ENCODE data around the gene MT1B. TPM values are rescaled to one million over a fixed set of nuclear protein-coding genes. Genes with fewer than 3 reads are reported as not detected.

The MT1B gene
- total RNA-seq, 1 donor, result not detected

DNA sequence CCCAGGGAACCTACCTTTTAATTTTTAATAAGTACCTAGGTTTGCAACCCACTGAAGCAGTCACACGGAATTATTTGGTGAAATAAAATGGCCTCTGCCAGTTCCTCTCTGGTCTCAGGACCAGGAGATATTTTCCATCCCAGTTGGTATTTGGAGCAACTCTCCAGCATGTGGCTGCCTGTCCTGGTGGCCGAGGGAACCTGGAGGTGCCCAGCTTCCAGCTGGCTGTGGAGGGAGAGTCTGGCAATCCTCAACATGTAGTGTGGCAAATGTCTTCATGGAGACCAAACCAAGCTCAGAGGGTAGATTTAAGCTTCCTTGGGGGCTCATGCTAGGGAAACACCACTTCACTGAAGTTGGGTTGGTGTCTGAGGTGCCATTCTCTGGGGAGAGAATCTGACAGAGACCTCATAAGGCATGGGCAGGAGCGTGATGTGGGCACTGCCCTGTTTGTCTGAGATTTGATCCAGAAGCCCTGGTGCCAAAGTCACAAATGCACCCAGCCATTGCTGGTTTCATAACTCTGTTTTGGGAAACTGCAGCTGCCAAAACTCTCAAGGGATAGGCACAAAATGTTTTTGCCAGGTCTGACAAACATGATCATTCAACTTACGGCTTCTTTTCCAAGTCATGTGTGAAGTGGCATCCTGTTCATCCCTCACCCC is 33.4 kb downstream of the MT1B start:
- Histone ChIP-seq H3K36me3 (ENCODE audit: insufficient read depth, low read length) (no peaks in the 10 kb centered on the region), H3K27me3 (ENCODE audit: insufficient read depth, low read length) (no peaks in the 10 kb centered on the region), H3K4me3 (ENCODE audit: insufficient read depth, low read length) (no peak overlapping the region), H3K4me2 (ENCODE audit: insufficient read depth, low read length) (no peak overlapping the region), H2AFZ (ENCODE audit: low read length) (no peak overlapping the region), H3K27ac (ENCODE audit: low read depth, low read length) (no peak overlapping the region), H3K4me1 (ENCODE audit: insufficient read depth, low read length) (peaks cover 14% of the 10 kb centered on the region), H3K9me3 (ENCODE audit: low read depth, low read length) (no peaks in the 10 kb centered on the region), H3K79me2 (ENCODE audit: insufficient read depth, low read length) (no peaks in the 10 kb centered on the region), H4K20me1 (ENCODE audit: insufficient read depth, low read length) (no peaks in the 10 kb centered on the region)
- DNase-seq (ENCODE audit: insufficient read length, low spot score, missing footprints), result no peak
- TF ChIP-seq, protein P1, sequence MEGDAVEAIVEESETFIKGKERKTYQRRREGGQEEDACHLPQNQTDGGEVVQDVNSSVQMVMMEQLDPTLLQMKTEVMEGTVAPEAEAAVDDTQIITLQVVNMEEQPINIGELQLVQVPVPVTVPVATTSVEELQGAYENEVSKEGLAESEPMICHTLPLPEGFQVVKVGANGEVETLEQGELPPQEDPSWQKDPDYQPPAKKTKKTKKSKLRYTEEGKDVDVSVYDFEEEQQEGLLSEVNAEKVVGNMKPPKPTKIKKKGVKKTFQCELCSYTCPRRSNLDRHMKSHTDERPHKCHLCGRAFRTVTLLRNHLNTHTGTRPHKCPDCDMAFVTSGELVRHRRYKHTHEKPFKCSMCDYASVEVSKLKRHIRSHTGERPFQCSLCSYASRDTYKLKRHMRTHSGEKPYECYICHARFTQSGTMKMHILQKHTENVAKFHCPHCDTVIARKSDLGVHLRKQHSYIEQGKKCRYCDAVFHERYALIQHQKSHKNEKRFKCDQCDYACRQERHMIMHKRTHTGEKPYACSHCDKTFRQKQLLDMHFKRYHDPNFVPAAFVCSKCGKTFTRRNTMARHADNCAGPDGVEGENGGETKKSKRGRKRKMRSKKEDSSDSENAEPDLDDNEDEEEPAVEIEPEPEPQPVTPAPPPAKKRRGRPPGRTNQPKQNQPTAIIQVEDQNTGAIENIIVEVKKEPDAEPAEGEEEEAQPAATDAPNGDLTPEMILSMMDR (IDR thresholded peaks at IDR 0.05; ENCODE audit: extremely low read depth, low read depth, low read length), result no peak

DNA sequence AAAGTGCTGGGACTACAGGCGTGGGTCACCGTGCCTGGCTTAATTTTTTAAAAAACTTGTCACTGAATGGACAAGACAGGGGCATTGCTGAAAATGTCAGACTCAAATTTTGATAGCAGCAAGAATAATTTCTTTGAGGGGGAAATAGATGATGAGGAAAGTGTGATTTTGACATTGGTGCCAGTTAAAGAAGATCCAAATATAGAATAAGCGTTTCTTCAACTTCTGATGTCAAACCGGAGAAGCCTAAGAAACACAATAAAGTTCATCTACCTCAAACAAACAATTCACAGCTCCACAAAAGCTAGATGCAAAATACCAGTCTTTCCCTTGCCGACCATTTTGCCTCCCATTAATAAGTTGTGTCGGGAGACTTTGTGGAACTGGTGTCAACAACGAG is 35.1 kb downstream of the MT1B start:
- Histone ChIP-seq H4K20me1 (ENCODE audit: insufficient read depth, low read length) (no peaks in the 10 kb centered on the region), H3K27me3 (ENCODE audit: insufficient read depth, low read length) (no peaks in the 10 kb centered on the region), H3K4me2 (ENCODE audit: insufficient read depth, low read length) (no peak overlapping the region), H3K27ac (ENCODE audit: low read depth, low read length) (no peak overlapping the region), H3K9me3 (ENCODE audit: low read depth, low read length) (no peaks in the 10 kb centered on the region), H3K36me3 (ENCODE audit: insufficient read depth, low read length) (no peaks in the 10 kb centered on the region), H3K4me3 (ENCODE audit: insufficient read depth, low read length) (no peak overlapping the region), H3K4me1 (ENCODE audit: insufficient read depth, low read length) (peaks cover 14% of the 10 kb centered on the region), H2AFZ (ENCODE audit: low read length) (no peak overlapping the region), H3K79me2 (ENCODE audit: insufficient read depth, low read length) (no peaks in the 10 kb centered on the region)
- TF ChIP-seq, protein P1 (IDR thresholded peaks at IDR 0.05; ENCODE audit: extremely low read depth, low read depth, low read length), result no peak
- no peak for DNase-seq (ENCODE audit: insufficient read length, low spot score, missing footprints)

DNA sequence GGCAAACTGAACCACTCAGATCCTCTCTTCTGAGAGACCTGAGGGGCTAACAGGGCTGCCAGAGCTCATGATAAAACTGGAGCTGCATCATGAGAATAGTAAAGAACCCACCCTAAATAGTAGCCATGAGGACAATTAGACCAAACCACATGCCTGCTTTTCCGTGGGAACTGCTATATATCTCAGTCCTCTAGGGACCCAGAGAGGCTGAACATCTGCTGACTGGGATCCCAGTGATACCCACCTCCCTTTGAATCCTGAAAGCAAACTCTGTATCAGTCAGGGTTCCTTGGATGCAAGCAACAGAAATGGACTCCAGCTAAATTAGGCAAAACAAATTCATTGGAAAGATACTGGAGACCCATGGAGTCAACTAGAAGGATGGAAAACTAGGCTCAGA is 37.1 kb downstream of the MT1B start:
- H3K27ac ChIP-seq (ENCODE audit: low read depth, low read length), result no peak overlapping the region
- no peaks in the 10 kb centered on the region for H3K9me3 ChIP-seq (ENCODE audit: low read depth, low read length)
- H3K4me3 ChIP-seq (ENCODE audit: insufficient read depth, low read length), result no peak overlapping the region
- H3K27me3 ChIP-seq (ENCODE audit: insufficient read depth, low read length), result no peaks in the 10 kb centered on the region
- no peak for DNase-seq (ENCODE audit: insufficient read length, low spot score, missing footprints)
- TF ChIP-seq, protein P1 (IDR thresholded peaks at IDR 0.05; ENCODE audit: extremely low read depth, low read depth, low read length), result no peak
- H3K79me2 ChIP-seq (ENCODE audit: insufficient read depth, low read length), result no peaks in the 10 kb centered on the region
- H3K4me2 ChIP-seq (ENCODE audit: insufficient read depth, low read length), result no peak overlapping the region
- no peaks in the 10 kb centered on the region for H3K36me3 ChIP-seq (ENCODE audit: insufficient read depth, low read length)
- no peak overlapping the region for H2AFZ ChIP-seq (ENCODE audit: low read length)
- peaks cover under 1% of the 10 kb centered on the region for H3K4me1 ChIP-seq (ENCODE audit: insufficient read depth, low read length)
- no peaks in the 10 kb centered on the region for H4K20me1 ChIP-seq (ENCODE audit: insufficient read depth, low read length)

DNA sequence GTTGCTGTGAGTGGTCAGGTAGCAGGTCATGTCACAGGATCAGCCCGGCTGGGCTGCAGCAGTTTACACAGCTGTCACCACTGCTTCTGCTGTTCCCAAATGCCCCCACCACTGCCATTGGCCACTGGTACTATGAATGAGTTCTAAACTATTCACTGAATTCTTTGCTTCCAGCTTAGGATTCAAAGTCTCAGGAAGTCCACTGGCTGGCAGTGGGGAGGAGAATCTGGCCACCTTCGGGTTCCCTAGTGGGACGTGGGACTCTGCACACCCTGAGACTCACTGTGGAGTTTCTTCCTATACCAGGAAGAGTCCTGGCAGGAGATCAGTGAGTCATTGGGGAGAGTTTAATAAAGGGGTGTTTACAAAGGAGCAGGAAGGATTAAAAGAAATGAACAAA is 37.5 kb downstream of the MT1B start:
- no peak for DNase-seq (ENCODE audit: insufficient read length, low spot score, missing footprints)
- TF ChIP-seq, protein P1 (IDR thresholded peaks at IDR 0.05; ENCODE audit: extremely low read depth, low read depth, low read length), result no peak
- no peaks in the 10 kb centered on the region for H4K20me1 ChIP-seq (ENCODE audit: insufficient read depth, low read length)
- H3K27me3 ChIP-seq (ENCODE audit: insufficient read depth, low read length), result no peaks in the 10 kb centered on the region
- H3K36me3 ChIP-seq (ENCODE audit: insufficient read depth, low read length), result no peaks in the 10 kb centered on the region
- no peaks in the 10 kb centered on the region for H3K79me2 ChIP-seq (ENCODE audit: insufficient read depth, low read length)
- H3K4me3 ChIP-seq (ENCODE audit: insufficient read depth, low read length), result no peak overlapping the region
- no peaks in the 10 kb centered on the region for H3K9me3 ChIP-seq (ENCODE audit: low read depth, low read length)
- no peaks in the 10 kb centered on the region for H3K4me1 ChIP-seq (ENCODE audit: insufficient read depth, low read length)
- H2AFZ ChIP-seq (ENCODE audit: low read length), result no peak overlapping the region
- H3K27ac ChIP-seq (ENCODE audit: low read depth, low read length), result no peak overlapping the region
- H3K4me2 ChIP-seq (ENCODE audit: insufficient read depth, low read length), result no peak overlapping the region
